HG02571 (cell line): Measurements from ENCODE around the gene FAHD1.

Experiments used
- ATAC-seq: cut with Tn5 transposase; IDR thresholded peaks from one replicate; pipeline ENCODE4 v1.9.1; 2021; ENCODE audit warnings: mild to moderate bottlenecking, moderate library complexity; ENCODE audit not compliant: unreplicated experiment

FAHD1 gene

DNA sequence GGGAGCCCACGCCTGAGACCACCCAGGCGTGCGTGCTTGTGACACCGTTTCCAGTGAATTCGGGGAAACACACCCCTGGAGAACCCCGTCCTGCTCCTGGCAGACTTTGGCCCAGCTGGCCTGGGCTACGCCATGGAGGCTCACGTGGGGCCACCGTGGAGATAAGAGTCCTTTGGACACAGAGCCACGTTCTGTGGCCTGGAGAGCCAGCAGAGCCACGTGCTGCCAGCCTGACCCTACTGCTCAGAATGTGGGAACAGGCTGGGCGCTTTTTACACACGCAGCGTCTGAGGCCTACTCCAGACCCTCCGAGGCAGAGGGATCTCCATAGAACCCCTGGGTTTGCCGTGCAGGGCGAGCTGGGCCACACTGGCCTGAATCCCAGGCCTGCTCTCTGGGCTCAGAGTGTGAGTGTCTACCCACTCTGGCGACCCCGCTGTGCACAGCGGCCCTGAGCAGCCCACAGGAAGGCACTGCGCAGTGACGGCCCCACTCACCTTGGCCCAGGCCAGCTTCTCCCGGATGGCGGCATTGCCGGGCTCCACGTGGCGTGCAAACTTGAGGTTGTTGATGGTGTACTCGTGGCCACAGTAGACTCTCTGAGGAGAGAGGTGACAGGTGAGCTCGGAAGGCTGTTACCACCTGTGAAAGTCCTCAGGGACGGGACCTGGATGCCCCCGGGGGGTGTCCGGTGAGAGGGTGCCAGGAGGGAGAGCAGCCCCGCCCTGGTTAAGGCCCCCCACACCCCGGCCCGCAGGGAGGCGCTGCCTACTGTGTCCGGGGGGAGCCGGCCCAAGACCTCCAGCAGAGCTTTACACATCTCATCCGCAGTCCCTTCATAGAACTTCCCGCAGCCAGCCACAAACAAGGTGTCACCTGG, 10.4 kb upstream of the FAHD1 start:
- ATAC-seq, result no peak

DNA sequence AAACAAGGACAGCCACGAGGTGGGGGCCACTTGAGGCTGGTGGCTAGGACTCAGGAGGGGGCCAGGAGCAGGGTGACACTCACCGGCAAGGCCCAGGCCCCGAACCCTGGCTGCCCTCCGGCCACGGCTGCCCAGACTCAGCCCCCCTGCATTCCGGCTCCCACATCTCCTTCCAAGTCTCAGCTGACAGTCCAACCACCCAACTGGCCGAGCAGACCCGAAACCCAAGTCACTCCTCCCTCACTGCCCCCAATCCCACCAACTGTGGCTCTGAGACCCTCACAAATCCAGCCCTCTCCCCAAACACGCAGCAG, 9.8 kb upstream of the FAHD1 start:
- ATAC-seq, result no peak

DNA sequence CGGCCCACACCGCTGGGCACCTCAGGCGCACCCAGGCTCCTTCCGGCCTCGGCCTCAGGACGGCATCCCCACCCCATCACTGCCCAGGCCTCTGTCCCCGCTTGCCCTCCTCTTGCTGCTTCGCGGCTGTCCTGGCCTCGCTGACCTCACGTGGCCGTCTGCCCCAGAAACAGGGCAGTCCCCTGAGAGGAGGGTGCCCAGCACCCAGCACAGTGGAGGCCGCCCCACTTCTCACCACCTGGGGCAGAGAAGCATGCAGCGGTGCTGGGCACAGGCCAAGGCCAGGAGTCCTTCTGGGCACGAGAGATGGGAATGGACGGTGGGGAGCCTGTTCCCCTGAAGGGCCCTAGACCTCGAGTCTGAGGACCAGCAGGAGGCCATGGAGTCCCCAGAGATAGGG, 9.3 kb upstream of the FAHD1 start:
- no peak for ATAC-seq

DNA sequence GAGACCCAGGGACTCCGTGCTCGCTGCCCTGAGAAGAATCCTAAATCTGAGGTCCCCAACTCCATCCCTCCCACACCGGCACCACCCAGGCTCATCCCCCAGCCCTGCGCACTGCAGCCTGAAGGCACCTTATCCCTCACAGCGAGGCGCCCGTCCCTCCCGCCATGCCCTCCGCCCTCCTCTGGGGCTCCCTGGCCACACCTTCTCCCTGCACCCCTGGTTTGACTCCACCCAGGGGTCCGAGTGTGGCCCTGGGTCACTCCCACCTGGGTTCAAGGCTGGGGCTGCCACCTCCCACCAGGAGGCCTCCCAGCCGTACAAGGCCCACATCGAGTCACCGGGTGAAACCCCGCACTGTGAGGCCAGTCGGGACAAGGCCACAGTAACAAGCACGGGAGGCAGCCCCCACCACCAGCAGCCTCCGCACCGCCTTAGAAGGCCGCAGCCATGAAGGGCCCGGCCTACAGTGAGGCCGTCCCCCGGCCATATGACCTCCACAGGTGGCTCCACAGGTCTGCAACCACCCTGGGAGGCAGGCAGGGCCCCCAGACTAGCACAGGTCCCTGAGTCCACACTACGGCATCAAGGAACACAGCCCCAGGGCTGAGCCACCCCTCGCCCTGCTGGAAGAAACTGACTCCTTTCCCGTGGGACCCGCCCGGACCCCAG, 8.7 kb upstream of the FAHD1 start:
- no peak for ATAC-seq

DNA sequence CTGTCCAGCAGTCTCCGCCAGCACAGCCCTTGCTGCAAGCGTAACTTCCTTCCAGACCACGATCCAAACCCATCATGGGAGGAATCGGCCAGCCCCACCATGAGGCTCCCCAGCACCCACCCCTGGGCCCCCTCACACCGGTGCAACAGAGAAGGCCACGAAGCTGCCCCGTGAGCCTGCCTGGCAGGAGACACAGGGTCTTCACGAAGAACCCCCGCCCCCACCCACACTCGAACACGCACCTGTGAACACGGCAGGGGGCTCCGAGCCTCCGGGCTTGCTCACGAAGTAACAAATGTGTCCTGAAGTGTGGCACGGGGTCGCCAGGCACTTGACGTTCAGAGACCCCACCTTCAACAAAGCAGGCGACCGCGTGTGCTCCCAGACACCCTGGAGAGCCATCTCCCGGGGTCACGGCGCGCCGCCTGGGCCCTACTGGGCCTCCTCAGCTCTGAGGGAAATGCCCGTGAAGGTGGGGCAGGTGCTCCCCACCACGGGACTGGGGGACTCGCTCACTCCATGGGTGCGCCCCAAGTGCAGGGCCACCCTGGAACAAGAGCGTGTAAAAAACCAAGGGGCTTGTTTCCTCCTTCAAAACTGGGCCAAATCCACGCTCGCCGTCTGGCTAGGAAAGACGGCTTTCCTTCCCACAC, 8.0 kb upstream of the FAHD1 start:
- ATAC-seq, result no peak

DNA sequence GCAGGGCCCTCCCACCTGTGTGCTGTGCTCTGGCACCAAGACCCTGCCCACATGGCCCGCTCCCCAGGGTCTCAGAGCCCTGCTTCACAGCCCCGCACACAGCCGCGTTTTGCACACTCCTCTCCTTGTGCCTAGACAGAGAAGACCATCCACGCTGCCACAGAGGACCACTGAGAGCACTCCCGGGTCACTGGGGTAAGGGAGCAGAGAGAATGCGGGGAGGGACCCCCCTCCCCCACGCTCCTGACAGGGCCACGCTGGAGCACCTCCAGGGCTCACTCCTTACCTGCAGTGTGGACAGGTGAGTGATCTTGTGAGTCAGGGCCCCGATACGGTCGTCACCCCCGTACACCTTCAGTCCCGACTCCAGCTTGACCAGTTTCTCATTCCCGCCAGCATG, 7.4 kb upstream of the FAHD1 start:
- no peak for ATAC-seq

DNA sequence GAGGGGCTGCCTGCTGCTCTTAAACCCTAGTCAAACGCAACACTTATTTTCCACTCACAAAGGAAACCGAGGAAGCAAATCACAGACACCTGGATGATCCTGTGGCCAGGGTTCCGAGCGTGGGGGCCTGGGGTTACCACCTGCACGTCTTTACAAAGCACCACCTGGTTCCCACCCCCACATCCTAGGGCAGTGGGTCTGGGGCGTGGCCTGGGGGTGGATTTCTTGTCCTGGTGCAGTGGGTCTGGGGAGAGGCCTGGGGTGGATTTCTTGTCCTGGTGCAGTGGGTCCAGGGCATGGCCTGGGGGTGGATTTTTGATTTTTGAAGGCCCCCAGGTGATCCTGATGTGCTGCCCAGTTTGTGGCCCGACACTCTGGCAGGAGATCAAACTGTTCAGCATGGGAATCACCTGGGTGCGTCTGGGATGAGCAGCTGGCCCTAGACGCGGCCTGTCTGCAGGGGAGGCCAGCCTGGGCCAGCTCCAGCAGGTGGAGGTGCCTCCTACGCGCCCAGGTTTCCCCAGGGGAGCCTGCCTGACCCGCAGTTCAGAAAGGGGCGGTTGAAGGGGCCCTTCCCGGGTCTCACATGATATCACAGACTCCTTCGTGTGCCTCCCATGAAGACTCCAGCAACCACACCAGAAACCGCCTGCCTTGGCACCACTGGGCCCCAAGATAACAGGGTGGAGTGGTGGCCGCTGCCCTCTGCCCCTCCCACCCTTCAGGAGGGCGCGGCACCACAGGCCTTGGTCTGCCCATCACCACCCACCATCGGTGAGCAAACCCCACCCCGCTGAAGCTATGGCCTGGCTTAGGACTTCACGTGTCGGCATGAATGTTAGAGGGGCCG, 6.7 kb upstream of the FAHD1 start:
- no peak for ATAC-seq

DNA sequence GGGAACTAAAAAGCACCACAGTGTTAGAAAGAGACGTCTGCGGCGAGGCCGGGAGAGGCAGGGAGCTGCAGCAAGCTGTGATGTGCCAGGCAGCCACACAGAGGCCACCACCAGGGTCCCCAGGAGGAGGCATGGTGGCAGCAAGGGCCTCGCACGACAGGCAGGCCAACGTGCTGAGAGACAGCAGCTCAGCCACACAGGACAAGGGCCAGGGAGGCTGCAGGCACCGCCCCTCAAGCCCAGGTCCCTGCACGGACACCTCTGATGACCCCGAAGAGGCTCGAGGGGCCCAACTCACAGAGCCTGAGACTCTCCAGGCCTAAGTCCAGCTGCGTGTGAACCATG, 6.1 kb upstream of the FAHD1 start:
- no peak for ATAC-seq

DNA sequence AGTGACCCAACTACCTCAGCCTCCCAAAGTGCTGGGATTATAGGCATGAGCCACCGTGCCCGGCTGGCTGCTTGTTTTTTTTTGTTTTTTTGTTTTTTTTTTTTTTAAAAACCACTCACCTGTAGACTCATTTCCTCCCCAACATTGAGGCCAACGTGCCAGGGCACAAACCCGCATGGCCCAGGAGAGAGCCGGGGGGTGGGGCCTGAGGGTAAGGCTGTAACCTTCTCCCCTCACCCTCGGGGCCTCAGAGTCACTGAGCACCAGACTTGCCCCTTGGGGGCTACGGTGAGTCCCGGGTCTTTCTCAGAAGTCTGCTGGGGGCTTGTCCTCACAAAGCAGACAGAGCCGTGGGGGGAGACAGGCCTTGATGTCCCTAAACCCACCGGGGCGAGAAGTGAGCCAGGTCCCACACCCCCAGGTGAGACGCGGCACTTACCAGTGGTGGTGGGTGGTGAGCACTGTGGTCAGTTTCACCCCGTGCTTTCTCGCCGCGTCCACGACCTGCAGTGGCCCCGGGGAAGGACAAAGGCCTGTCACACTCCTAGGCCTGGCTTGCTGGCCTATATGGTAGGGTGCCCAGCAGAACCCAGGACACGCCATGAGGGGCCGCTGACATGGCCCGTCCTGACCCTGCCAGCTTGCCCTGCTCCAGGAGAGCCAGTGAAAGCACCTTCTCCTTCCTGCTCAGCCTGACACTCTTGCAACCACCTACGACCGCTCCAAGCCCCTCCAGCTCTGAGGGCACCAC, 5.0 kb upstream of the FAHD1 start:
- ATAC-seq, result no peak

DNA sequence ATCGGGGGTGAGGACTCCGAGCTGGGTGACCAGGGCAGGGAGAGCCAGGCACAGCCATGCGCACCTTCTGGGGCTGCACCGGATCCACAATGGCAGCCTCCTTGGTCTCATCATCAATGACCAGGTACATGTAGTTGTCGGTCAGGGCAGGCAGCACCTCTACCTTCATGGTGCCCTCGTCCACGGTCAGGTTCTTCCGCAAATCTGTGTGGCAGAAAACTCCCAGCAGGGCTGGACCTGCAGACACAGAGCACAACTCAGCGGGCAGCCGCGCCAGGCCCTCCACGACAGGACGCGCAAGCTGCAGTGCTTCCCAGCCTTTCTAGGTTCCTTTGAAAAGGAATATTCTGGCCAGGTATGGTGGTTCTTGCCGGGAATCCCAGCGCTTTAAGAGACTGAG, 4.2 kb upstream of the FAHD1 start:
- no peak for ATAC-seq

DNA sequence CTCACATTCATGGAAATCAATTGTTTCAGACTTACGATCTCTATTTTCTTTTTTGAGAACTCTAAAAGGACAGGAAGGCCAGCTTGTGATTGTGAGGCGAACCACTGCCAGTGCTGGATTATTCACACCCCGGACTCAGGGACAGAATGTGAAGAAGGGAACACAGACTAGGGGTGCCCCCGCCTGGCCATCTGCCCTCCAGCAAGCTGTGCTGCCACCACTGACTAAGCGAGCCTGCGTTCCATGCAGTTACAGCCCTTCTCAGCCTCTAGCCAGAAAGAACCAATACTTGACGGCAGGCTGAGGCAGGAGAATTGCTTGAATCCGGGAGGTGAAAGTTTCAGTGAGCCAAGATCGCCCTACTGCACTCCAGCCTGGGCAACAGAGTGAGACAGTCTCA, 3.2 kb upstream of the FAHD1 start:
- no peak for ATAC-seq

DNA sequence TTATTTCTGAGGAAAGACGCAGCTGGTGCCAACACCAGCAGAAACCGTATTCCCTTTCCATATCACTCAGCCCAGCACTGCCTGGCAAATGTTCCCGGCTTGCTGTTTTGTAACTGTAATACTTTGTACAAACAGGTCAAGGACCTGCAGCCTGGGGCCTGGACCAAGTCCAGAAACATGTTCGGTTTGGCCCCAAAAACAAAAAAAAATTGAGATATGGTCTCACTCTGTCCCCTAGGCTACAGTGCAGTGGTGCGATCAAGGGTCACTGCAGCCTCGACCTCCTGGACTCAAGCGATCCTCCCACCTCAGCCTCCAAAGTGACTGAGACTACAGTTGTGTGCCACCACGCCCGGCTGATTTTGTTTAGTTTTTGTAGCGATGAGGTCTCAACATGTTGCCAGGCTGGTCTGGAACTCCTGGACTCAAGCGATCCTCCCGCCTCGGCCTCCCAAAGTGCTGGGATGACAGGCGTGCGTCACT, 1.6 kb upstream of the FAHD1 start:
- ATAC-seq, result no peak

DNA sequence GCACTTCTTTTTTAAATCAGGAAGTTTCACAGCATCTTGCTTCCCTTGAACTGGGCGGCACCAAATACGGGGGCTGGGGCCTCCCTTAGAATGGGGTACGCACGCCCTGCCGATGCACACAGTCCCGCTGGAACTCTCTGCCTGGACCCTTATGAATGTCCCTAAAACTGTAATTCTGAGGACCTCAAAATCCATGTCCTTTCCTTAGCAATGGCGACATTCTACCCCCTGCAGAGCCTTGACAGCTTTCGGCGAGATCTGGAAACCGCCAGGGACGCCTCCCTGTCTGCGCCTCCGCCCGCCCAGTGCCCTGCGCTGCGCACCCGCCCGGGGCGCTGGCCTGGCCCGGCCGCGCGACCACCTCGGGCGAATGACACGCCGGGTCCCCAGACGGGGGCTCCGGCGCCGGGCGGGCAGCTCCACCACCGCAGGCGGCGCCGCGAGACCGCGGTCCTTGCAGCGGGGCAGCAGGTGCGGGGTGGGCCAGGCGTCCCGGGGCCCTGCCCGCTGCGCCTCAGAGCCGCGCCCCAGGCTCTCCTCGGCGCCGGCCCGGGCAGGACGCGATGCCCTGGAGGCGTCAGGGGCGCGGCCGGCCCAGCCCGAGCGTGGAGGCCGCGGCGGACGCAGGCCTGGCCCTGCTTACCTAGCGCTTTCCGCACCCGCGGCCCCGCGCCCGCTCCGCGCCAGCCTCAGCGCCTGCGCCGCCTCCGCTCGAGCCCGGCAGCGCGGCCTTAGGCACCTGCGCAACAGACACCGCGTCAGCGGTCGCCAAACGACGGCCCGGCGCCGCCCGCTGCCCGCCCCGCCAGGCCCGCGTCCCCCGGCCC, 929 bp upstream of the FAHD1 start:
- ATAC-seq, result peak; percentile 42

DNA sequence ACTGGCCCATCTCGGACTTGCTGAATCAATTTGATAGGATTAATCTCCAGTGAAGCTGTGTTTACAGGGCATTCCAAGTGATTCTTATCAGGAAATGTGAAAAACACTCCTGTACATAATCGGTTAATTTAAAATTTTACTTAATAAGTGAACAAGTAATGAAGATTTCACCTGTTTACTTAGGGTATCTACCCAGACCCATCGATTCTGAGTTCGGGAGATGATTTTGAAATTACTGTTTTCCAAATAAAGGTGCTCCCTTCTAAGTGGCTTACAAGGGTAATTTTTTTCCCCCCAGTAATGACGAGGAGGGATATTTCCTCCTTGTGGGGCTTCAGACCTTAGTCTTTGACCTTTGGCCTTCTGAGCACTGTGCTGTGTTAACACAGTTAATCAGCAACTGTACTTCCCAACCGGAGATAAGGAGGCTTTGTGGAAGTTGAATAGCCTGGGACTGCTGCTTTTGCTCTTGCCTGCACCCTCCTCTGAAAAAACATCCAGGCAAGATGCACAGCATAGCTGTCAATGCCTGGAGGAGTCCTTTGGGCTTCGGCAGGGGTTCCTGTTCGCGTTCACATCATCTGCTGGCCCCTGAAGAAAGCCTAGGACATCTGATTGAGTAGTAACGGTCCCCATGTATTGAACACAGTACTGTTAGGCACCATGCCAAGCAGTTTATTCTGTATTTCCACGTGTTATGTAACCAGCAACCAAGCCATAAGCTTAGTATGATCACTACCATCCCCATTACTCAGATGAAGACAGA, 1.8 kb downstream of the FAHD1 start:
- no peak for ATAC-seq

DNA sequence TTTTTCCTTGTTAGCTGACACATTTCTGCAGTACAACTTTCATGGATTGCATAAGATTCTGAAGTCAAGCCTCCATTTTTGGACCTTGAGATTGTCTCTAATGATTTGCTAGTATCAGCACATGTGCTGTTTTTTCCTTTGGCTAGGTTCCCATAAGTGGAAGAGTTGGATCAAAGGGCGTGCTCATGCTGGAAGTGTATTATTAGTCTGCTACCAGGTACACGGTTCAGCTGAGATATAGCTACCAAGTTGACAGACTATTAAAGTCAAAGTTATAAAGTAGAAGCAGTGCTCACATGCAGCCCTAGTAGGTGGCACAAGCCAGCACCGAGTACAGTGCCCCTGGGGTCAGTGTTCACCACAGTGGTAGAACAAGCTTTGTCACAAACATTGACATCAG, 3.2 kb downstream of the FAHD1 start:
- no peak for ATAC-seq

DNA sequence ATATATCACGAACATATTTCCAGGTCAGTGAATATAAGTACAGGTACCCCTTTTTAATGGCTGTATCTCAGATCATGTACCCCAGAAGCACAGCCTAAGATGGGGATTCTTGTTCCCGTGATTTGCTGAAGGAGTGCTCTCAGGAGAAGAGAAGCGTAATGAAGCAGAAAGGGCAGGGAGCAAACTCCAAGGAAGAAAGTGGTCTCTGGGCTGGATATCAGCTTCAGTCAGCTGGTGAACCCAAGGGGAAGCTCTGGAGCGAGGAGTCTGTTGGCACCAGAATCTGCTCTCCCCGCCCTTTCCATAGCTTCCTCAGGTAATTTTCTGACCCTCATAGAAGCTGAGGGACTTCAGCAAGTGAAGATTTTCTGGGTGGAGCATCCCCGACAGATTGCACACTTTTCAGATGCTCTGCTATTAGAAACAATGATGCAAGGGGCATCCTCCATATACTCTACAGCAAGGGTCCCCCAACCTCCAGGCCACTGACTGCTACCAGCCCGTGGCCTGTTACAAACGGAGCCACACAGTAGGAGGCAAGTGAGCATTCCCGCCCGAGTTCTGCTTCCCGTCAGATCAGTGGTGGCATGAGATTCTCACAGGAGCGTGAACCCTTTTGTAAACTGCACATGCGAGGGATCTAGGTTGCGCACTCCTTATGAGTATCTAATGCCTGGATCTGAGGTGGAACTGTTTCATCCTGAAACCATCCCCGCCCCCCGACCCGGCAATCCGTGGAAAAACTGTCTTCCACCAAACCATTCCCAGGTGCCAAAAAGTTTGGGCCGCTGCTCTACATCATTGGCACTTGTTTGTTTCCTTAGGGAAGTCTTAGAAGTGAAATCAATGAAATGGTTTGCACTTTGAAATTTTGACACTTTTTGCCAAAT, 4.4 kb downstream of the FAHD1 start:
- no peak for ATAC-seq

DNA sequence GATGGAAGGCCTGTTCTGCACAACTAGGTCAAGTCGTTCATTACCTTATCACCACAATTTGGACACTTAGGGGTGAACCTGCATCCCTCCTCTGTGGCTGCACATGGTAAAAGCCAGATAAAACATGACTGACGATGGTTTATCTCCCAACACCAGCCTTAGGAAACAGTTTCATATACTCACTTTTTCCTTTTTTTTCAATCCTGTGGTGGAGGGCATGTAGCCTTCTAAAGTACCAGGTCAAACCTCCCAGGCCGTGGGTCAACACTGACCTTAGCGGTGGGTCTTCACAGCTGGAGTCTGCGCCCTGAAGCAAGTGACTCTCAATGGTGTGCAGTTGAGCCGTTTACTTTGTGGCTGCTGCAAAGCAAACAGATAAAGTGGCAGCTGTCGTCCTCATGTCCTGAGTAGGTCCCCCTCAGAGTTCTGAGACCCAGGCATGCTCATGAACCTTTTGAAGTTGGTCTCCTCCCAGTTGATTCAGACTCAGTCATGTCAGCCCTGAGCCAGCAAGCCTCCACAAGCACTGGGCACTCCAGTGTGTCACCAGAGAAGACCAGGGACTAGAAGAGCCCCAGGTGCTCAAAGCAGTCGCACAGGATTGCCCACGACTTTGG, 5.9 kb downstream of the FAHD1 start:
- ATAC-seq, result no peak
